Superior temporal gyrus (tissue), 1 donor: ENCODE data around the gene TMEM30A.
A peak's percentile ranks its signal among the peaks of the same experiment; 100 is the strongest.

Experiments
- DNase-seq: peaks from one replicate; pipeline ENCODE4 v3.0.0-alpha.2; 2016; ENCODE audit errors: extremely low spot score

TMEM30A gene

DNA sequence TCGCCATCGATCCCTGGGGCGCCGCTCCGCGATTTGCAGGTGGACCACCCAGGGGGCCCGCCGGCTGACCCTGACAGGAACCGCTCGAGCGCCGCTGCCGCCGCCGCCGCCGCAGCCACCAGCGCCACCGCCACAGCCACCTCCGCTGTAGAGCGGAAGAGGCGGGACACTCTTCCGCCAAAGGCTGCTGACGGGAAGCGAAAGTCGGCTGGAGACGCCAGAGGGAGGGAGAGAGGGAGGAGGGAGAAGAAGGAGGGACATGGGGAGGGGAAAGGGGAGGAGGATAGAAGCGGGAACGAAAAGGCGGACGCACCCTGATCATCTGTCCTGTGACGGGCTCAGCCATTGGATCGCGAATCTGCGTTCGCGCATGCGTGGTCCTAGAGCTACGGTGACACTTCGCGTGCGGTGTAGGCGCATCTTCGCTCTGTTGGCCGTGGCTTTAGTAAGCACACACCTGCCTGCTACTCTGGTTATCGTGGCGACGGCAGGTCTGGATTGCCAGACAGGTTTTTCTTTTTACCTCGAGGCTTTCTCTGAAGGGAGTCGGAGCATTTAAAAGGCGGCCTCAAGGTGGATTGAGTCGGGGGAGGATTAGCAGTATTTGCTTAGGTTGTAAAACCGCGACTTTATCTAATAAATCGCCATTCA lies at the start of gene TMEM30A:
TSS of gene TMEM30A (minus strand) at position 161 of the 651 bp plus-strand sequence. CDS start at position 7, 154 bp downstream.
- peak; percentile 99 for DNase-seq

DNA sequence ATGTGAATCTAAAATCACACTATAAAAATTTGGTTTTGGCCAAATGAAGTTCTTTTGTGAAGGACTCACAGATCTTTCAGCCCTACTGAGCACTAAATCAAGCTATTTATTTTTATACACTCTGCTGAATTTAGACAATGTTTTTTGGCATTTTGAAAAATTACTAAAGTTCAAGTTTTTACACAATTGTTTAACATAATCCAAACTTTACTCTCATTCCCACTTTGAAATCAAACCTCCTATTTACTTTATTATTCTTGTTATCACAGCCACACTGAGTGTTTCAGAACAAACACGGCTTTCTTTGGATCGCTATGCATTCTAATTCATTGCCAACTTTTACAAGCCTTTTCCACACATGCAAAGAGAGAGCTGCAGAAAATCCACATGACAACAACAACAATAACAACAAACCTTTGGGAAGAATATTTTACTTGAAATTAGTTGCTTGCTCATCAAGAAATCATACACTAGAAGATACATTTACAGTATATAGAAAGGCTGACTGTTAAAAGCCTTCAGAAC lies 49.1 kb upstream of the TMEM30A start:
- peak; percentile 59 for DNase-seq

DNA sequence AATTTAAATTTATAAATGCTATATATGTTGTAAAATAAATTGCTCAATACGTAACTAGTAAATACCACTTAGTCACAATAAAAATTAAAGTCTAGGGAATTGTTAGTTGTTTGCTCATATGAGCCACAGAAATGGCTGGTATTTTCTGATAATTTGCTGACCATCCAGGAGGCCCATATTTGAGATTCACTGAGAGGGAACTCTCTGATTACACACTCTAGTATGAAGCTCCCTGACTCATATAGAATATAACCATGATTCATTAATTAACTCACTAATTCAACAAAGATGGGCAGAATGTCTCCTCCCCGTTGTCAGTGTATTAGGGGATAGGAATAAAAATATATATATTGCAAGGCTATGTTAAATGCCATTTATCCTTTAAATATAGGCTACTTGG lies 46.6 kb upstream of the TMEM30A start:
- no peak for DNase-seq

DNA sequence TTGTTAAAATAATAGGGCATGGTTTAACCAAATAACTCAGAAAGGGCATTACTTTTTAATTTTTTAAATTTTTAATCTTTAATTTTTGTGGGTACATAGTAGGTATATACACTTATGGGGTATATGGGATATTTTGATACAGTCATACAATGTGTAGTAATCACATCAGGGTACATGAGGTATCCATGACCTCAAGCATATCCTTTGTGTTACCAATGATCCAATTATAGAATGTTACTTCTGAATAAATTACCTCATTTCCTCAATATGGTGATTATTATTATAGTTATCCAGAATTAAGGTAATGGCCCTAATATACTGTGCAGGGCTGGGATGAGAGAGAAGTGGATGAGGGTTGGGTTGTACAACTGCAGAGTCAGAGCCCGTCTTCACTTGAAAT lies 45.1 kb upstream of the TMEM30A start:
- no peak for DNase-seq

DNA sequence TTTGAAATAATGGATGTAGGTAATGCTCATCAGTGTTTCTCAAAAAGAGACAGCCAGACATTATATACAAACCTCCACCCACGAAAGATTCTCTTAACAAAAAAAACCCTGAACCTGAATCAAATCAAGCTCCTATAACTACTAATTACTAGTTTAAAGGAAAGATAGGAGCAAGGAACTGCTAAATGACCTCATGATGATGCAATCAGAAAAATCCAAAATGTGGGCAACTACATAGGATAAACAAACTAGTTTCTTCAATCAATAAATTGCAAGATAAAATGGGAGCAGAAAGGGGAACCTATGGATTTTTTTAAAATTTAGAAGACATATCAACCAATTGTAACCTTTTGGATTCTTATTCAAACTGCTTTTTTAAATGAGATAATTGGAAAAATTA lies 43.2 kb upstream of the TMEM30A start:
- DNase-seq, result no peak

DNA sequence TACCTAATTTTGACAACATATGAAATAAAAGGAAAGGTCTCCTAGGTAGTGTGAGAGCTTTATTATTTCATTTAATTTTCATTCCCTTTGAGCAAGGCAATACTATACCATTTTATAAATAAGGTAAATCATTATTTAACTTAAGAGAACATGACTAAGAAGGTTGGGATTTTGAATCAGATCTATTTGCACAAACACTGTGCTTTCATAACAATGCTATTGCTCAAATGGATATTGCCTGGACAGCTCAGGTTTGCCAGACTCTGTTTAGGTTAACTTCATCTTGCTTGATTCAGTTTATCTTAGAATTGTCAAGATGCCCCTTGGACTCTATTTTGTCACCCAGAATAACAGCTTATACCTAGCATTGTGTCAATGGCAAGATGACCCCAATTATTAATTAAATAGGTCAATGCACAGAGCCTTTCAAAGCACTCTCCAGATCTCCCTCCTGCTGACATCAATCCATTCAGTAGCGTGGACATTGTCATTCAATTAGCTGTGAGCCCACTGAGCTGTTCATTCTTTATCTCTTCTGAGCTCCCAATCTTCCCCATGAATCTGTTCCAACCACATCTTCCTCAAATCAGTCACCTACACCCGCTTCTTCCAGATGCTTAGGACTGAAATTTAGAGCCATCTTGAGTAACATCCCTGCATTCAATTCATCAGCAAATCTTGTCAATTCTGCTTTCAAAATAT lies 42.1 kb upstream of the TMEM30A start:
- no peak for DNase-seq

DNA sequence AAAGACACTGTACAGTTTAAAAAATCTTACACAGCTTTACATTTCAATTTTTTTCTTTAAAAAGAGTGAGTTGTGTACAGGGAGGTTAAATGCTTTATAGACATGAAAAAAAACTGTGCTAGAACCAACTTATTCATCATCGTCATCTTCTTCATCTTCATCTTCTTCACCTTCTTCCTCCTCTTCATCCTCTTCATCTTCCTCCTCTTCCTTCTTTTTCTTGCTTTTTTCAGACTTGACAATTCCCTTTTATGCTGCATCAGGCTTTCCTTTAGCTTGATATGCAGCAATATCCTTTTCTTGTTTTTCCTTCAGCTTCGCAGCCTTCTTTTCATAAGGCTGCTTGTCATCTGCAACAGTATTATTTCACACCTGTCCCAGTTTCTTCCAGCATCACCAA lies 34.3 kb upstream of the TMEM30A start:
- DNase-seq, result no peak

DNA sequence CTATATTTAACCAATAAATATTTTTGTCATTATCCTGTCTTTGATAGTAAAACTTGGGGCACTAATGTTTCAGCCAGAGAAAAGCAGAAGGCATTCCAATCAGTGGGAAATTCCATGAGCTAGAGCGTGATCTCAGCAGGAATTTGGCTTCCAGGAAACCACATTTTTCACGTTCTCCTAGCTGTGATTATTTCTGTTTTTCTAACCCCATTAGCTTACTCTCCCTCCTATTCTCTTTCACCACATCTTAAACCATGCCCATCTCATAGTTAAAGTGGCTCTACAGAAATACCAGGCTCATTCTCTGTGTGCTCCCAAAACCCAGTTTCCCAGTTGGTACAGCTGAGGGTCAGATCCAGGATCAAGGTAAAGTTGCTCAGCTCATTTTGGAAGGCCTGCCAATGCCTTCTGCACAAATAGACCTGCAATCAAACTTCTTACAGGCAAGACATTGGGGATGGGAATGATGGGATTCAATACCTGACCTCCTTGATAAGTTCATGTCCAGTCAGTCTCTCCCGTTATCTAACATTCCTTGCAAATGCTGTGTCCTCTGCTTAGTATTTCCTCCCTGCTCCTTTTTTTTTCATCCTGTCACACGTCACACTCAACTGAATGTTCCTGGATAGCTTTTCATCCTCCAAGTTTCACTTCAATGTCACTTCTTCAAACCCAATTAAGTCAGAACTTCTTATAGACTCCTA lies 33.1 kb upstream of the TMEM30A start:
- no peak for DNase-seq

DNA sequence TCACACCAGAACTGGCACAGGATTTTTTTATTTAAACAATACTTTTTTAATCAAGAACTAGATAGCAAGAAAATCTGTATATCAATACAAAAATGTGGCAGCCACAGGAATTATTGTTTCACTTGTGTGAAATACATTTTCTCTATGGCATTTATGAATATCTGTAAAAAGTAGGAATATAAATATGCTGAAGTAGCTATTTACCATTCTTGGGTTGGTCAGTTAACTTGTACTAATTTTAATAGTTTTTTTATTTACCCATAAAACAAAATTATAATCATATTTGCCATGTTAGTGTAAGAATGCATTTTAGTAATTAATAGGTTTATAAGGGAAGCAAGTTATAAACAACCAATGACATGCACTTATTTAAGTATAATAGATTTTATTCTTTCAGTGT lies 31.4 kb upstream of the TMEM30A start:
- no peak for DNase-seq

DNA sequence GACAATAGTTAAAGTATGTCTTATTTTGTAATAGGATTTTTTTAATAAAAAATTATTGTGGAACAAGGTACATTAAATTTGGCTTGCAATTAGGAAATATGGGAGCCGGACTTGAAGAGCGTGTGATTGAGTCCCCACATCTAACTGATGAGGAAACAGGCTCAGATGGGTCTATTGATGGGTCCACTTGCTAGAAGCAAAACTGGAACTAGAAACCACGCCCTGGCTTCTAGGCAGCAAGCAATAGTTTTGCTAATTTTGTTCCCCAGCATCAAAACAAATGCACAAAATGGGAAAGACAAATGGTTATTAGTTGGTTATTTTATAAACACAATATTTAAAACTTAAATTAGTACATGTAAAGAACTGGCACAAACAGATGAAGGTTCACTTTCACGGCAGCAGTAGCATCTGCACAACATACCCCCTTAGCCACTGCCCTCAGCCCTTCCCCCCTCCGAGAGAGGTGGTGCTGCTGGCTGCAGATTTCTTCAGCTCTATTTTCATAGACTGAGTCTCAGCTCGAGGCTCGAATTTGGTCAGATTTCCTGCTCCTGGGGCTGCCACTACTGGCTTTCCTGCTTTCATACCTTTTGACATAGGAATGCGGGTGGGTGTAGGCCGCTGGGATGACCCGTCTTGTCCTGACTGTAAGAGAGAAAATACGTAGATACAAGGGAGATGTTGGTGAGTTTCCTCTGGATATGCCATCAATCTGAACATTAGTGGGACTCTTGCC lies 23.8 kb upstream of the TMEM30A start:
- no peak for DNase-seq

DNA sequence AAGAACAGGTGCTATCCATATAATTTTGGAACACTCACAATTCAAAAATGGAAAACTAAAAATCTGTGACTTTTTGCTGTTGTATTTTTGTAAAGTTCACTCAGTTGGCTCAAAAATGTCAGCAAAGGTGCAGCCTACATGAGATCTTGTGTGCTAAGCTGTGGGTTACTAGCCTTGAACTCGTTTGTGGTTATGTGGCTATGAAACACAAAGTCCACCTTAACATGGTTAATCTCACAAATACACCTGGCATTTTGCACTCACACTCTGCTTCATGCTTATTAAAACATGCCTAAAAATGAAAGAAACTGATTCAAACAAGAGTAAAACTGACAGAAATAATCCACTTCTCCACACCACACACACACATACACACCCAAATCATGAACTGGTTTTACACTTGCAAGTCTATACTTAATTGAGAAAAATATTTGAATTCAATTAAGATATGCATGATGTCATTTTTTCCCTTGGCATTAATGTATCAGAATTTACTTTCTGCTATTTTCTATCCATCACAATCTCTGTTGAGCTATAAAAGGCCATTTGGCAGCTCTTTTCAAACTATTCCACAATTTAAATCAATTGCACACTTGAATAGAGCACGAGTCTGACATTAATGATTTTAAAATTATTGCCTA lies 22.9 kb upstream of the TMEM30A start:
- no peak for DNase-seq

DNA sequence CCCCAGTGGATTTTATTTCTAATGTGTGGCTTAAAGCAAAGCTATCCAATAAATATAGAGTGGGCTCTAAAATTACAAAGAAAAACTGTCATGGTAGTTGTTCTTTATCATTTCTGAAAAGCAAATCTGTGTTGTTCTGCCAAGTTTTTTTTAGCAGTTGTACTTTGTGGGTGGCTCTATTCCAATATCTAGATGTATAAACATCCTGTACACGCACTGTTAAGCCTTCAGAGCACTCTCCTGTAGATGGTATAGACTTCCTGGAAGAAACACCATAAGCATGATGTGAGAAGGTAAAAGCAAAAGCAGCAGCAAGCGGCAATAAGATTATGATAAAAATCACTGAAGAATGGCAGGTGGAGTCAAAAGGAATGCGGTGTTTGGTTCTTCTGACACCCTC lies 21.5 kb upstream of the TMEM30A start:
- no peak for DNase-seq

DNA sequence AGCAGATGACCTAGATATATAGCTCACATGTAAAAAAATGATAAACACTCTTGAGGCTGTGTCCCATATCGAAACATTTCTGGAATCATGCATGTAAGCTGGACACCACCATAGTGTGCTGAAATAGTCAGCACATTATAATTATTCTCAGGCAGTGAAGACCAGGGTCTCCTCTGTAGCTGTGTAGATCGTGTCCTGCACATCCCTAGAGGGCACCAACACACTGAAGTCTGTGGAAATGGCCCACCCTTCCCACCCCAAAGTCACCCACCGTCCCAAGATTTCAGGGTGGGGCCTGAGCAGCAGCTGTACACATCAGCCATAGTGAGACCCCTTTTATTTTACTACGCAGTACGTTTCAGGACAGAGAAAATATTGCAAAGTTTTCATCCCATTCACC lies 21.0 kb upstream of the TMEM30A start:
- no peak for DNase-seq

DNA sequence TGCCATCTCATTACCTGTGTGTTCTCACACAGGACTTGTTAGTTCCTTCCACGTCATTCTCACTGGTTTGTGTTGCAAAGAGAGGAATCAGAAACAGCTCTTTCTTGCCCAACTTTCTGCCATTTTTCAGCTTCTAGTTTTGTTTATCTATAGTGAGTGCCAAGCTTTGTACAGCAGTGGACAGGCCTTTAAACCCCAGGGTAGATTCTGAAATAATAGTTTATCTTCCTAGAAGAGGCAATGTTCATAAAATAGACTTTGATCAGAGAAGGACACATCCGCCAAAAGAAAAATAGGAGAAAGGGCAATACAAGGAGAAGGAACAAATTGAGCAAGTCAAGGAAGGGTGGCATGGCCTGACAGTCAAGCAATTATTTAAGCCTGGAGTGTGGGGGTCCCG lies 17.7 kb upstream of the TMEM30A start:
- DNase-seq, result no peak

DNA sequence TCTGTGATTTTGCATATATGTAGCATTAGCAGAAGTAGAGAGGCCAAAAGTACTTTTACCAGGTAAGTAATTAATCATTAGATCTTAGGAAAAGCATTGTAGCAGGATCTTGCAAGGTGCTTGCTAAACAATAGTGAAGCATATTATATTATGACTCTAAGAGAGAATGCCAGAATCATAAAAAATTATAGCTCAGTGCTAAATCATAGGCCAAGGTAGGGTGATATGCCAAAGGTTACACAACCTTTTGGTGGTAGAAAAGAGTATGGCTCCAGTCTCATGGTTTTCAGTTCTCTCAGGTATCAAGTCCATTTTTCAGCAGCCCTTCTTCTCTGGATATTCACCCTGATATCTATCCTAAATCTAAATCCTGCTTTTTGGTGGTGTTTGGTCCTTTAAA lies 16.9 kb upstream of the TMEM30A start:
- no peak for DNase-seq

DNA sequence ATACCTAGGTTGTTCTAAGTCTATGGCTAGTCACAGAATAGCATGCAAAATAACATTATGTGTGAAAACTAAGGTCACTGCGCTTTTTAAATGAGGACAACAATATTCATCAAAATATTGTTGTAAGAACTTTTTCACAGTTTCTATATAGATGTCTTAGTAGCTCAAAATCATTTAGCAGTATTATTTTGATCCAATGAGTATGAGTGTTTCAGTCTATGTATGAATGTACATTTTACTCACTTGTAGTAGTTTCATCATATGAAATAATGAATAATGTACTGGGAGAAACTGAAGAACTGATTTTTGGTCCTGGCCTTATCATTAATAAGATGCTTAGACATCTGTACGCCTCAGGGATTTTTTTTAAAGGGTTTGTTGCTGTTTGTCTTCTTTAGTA lies 16.5 kb upstream of the TMEM30A start:
- DNase-seq, result no peak

DNA sequence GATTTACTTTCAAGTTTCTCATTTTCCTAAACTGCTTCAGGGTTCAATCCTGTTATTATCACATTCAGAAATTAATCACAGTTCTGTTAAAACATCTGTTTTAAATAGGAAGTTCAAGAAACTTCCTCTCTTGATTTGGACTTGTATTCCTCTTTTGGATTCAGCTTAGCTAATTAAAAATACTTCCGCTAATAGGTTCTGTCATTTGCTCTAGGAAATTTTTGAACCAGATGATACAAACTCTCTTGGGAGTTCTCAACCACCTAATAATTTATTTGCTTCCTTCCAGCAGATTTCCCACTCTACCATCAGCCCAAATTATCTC lies 15.9 kb upstream of the TMEM30A start:
- DNase-seq, result no peak

DNA sequence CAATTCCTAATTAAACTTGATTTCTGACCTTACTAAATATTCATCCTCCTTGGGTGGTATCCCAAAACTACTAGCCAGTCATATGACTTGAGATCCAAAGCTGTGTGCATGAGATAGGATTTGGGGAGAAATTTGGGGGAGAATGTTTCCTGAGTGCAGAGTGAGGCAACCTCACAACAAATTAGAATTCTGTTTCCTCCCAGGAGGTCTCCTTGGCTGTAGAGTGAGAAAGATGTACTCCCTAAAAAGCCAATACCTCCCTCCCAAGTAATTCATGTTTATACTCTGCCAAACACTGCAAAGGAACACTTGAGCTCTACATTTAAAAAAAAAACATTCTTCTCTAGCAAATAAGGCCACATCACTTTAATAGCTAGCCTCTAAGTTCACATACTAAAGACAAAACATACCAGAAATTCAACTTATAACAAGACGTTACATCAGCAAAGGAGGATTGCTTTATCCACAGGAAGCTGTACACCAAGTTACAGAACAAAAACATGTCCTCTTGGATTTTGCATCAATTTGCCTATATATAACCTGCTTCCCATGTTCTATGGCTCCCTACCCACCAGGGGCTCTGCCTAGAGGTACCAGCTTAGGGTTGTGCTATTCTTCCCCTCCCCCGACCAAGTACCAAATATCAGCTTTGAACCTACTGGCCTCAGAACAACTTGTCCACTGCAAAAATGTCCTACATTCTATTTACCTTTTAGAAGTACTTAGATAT lies 15.4 kb upstream of the TMEM30A start:
- no peak for DNase-seq

DNA sequence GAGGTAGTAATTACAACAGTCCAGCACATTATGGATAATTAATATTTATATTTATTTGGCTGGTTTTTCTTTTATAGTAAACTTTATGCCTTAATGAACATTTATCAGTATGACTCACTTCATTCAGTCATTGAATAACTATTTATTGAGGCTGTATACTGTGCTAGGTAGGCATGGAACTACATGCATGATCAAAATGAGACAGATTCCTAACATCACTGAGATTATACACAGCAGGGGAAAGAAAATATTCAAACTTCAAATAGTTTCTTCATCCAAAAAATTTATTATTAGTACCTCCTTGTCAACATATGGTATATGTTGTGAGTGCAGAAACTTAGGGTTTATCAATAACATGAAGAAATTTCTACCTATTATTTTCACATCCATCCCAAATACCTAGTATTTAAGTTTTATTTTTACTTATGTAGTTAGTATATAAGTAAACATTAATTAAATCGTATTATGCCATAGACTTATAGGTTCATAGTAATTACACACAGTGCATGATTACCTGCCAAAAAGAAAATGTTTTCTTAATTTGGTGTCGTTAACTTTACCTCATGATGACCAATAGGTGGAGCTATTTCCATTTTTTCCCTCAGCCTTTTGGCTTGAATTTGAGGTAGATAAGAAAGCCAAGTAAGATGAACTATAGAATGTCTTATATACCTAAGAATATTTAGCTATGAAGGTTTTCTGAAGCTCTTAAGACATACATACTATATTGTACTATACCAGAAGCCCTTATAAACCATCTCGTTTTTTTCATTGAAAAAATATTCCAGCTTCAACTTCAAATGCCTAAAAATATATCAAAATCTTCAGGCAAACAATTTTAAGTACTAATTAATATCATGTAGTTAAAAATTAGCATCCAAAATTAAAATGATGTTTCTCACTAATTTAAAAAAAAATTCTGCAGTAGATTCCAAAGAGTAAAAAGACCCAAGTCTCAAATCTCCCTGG lies 12.5 kb upstream of the TMEM30A start:
- peak; percentile 93 for DNase-seq

DNA sequence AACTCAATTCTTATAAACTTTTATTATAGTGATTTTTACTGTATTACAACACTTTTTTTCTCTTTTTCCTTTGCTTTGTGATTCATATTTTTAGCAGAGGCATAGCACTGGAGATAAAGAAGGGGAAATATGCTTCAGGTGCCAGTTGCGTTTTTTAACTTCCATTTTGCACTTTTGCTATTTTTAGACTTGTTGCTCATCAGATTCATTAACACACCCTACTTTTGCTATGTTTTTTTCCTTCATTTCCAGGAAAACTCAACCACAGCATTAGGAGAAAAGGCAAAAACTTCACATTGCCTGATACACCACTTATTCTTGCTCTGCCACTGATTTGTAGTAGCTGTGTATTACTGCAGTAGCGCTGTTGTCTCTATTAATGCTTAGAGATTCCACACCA lies 8.0 kb upstream of the TMEM30A start:
- no peak for DNase-seq
